GM18526 (cell line): ENCODE measurements around the gene IFNAR1.

Experiments used
- POLR2A ChIP-seq: IDR thresholded peaks from 3 replicates; pipeline ENCODE4 v1.6.1; 2011; ENCODE audit not compliant: insufficient read length; ENCODE audit errors: extremely low read depth

Gene IFNAR1

DNA sequence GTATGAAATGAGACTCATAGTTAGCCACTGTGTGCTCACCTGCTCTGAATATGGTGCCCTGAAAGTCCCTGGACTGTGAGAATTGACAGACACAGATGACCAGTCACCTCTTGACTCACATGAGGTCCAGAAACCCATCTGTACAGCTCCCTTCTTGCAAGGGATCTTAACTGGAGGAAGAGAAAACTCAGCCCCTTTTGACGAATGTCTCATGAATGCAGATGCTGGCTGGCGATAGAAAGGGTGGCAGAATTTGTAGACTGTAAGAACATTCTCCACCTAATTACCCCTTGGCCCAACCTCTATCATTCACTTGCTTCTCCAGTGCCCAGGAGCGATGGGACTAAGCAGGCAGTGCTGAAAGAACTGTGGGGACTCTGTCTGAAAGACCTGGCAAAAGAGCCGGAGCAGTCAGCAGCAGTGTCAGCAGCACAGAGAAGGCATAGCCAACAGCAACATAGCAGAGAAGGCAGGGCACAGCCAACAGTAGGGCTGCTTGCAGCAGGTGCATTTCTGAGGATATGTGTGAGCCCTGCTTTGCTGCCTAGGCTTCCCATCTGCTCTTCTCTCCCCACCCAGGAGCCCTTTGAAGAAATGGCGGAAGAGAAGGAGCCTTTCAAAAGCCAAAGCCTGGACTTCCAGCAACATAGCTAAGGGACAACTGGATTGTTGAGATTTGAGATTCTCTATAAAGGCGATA is 52.6 kb downstream of the IFNAR1 start:
- TF ChIP-seq POLR2A: no peak

DNA sequence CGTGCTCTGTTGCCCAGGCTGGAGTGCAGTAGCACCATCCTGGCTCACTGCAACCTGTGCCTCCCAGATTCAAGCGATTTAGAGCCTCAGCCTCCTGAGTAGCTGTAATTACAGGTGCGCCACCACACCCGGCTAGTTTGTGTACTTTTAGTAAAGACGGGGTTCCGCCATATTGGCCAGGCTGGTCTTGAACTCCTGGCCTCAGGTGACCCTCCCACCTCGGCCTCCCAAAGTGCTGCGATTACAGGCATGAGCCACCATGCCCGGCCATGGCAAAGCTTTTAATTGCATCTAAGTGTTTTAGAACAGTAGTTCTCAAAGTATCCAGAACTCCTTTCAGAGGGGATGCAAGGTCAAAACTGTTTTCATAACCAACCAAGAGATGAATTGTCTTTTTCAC is 53.3 kb downstream of the IFNAR1 start:
- TF ChIP-seq POLR2A: no peak

DNA sequence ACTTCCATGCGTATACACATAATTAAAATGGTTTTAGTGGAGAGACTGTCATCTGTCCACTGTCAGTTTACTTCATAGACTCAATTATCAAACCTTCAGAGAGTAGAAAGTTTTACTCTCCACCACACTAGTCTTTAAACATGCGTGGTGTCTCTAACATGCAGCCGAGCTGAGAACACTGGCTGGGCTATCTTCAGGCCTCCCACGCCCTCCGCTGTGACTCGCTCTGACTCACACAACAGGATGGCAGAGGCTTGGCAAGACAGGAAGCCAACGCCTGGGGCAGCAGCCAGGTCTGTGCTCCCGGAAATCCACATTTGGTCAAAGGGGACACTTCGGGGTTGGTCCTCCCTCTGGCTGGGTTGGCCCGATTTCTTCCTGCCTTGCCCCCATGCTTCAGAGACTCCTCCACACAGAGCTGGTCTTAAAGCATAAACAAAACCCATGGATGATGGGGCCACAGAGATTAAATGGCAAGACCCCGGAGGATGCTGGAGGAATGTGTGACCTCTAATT is 55.8 kb downstream of the IFNAR1 start:
- peak; percentile 58 for TF ChIP-seq POLR2A

DNA sequence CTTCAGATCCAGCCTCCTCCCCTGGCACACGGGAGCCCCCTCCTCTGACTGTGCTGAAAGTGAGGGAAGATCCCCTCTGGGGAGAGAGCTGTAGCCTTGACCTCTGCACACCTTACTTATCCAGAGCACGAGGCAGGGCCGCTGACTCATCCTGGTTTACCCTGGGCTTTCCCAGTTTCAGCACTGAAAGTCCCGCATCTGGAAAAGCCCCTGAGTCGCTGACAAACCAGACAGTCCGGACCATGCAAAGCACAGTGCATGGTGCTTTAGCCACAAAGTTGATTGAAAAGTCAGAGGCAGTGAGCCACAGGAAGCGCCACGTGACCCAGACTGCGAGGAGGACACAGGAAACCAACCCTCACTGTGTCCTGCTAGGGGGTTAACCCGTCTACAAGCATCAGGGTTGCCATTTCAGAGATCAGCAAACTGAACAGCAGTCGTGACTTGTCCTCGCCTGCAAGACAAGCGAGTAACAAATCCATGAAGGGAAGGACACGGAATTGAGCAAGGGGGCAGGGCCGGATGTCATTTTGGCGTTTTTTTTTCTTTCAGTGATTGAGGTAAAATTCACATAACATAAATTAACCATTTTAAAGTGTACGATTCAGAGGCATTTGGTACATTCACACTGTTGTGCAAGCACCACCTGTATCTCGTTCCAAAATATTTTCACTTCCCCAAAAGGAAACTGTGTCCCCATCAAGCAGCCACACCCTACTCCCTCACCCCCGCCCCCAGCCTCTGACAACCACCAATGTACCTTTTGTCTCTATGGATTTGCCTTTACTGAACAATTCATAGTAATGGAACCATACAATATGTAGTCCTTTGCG is 58.5 kb downstream of the IFNAR1 start:
- peak; percentile 60 for TF ChIP-seq POLR2A

DNA sequence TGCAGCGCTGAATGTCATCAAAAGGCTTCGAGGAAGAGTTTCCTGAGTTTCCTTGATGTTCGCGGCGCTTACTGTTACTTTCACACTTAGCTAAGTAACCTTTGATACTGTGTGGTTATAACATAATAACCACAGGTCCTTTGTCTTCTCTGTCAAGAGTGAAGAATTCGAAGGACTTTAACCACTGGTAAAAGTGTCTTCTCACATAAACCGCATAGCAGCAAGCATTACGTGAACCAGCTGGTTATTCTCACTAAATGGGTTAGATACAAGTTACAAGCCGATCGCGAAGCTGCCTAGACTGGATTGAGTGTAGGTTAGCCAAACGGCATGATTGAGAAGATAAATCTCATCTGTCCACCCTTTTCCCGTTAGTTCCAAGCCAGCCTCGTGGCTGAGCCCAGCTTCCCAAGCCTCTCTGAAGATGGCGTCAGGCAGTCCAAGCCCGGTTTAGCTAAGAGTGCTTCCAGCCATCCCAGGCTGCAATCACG is 60.1 kb downstream of the IFNAR1 start:
- no peak for TF ChIP-seq POLR2A

DNA sequence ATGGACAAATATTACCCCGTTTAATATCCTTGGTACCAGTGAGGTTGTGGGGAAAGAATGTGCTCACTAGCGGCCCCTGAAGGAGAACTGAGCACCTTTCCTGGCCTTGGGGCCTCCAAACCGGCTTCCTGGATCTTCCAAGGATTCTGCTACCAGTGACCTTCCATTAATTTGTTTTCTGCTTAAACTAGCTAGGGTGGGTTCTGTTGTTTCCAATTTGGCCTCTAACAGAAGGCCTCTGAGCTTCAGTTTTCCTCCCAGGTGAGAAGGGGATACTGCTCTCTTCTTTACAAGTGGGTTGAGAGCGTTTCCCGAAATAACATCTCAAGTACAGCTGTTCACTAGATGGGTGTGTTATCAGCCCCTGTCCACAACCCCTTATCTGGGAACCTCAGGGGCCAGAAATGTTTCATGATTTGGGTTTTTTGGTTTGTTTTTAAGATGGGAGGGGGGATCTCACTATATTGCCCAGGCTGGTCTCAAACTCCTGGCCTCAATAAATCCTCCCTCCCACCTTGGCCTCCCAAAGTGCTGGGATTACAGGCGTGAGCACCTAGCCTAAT is 61.5 kb downstream of the IFNAR1 start:
- no peak for TF ChIP-seq POLR2A

DNA sequence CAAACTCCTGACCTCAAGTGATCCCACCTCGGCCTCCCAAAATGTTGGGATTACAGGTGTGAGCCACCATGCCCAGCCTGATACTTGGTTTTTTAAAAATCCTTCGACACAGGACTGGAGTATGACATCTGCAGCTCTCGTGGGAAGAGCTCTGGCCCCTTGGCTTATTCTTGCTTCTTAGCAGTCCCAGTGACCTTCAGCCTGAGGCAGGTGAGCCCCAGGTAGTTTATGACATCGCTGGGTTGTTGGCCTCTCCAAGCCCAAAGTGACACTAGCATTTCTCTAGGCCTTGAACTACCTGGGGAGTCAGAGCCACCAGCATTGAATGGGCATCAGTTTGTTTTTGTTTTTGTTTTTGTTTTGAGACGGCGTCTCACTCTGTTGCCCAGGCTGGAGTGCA is 62.5 kb downstream of the IFNAR1 start:
- TF ChIP-seq POLR2A: no peak

DNA sequence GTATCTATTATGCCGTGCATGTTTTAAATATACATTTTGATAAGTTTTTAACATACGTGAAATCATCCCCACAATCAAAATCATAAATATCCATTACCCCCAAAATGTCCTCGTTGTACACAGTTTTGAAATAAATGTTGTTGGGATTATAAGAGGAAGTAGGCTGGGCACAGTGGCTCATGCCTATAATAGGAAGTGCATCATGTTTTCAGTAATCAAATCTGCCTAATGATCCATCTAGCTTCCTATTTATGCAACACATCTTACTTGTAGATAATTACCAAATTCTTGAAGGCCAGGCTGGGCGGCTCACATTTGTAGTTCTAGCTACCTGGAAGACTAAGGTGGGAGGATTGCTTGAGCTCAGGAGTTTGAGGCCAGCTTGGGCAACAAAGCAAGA is 63.4 kb downstream of the IFNAR1 start:
- no peak for TF ChIP-seq POLR2A

DNA sequence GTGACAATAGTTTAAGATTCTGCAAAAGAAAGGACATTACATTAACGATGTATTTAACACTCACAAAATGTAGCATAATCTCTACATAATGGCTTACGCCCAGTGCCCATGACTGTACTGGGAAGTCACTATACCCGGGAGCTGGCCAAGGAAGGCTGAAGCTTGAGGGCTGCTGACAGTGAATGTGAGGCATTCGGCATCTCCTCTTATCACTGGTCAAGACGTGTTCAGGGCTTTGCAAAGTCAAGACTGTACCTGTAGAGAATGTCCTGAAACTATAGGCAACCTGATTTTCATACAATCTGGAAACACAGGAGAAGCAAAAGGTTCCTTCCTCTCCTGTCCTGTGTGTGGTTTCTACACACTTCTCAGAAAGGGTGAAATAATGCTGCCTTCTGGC is 65.7 kb downstream of the IFNAR1 start:
- no peak for TF ChIP-seq POLR2A

DNA sequence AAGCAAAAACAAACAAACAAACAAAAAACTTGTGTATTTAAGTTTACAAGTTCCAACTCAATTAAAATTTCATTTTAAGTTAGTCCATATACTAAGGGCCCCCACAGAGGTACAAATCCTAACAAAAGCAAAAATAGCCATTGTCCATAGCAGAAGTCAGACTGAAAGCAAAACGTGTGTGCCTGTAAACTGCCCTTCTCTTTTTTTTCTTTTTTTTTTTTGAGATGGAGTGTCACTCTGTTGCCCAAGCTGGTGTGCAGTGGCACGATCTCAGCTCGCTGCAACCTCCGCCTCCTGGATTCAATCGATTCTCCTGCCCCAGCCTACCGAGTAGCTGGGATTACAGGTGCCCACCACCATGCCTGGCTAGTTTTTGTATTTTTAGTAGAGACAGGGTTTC is 66.9 kb downstream of the IFNAR1 start:
- TF ChIP-seq POLR2A: no peak

DNA sequence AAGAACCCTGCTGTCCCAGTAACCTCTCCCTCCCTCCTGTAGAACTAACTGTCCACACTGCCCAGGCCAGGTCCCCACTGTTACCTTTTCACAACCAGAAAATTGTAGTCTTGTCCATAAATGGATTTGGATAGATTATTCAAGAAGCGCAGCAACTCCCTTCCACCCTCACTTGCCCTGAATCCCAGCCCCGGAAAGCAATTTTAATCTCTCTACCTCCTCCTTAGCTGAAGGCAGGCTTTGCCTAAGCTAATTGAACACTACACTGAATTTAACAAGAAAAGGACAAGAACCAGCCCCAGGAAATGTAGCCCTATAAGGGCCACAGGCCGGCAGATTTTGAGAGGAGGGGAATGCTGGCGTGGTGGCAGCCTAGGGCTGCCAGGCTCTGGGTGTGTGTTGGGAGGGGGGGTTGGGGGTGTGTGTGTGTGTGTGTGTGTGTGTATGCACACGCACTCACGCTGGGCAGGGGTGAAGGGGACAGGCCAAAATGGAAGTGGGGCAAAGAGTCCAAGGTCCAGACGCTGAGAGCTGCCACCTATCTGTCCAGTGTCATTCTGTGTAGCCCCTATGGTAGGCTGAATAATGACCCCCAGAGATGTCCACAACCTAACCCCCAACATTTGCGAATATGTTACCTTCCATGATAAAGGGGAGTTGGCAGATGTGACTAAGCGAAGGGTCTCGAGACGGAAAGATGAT is 67.7 kb downstream of the IFNAR1 start:
- TF ChIP-seq POLR2A: no peak

DNA sequence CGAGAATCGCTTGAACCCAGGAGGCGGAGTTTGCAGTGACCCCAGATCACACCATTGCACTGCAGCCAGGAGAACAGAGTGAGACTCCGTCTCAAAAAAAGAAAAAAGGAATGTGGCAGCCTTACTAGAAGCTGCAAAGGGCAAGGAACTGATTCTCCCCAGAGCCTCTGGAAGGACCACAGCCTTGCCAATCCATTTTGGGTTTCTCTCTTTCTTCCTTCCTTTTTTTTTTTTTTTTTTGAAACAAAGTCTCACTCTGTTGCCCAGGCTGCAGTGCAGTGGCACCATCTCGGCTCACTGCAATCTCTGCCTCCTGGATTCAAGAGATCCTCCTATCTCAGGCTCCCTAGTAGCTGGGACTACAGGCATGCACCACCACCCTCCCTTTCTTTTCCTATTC is 68.6 kb downstream of the IFNAR1 start:
- no peak for TF ChIP-seq POLR2A

DNA sequence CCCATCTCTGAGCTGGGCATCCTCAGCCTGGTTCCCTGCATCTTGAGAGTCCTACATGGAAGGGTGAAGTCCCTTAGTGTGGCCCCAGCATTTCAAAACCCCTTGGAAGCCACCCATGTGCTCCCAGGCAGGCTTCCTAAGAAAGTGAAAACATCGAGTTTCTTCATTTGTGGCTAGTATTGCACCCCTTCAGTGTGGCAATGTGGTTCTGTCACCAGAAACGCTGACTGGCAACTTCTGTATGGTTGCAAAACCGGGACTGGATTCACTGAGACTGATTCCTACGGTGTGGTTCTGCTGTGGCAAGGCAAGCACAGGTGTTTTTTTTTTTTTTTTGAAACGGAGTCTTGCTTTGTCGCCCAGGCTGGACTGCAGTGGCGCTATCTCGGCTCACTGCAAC is 69.5 kb downstream of the IFNAR1 start:
- TF ChIP-seq POLR2A: no peak

DNA sequence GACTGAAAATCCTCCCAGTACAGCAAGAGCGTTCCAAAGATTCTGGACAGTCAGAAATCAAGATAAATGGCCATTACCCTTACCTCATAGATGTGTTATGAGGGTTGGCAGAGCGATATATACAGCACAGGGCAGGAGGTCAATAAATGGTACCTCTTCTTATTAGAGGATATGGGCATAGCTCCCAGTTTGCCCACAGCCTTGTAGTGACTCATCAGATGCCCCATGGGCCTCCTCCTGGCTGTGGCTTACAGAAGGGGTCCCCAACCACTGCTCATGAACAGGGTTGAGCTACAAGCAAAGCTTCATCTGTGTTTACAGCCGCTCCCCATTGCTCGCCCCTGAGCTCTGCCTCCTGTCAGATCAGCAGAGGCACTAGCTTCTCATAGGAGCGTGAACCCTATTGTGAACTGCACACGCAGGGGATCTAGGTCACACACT is 71.1 kb downstream of the IFNAR1 start:
- no peak for TF ChIP-seq POLR2A

DNA sequence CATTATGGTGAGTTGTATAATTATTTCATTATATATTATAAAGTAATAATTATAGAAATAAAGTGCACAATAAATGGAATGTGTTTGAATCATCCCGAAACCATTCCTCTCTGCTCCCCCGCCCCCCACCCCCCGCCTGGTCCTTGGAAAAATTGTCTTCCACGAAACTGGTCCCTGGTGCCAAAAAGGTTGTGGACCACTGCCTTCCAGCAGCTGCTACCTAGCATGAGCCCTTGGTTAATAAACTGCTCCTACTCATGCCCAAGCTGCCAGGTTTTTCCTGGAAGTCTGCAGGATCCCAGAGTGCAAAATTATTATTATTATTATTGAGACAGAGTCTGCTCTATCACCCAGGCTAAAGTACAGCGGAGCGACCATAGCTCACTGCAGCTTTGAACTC is 71.7 kb downstream of the IFNAR1 start:
- TF ChIP-seq POLR2A: no peak
